Astrocyte (in vitro differentiated cells and primary cell): ENCODE data around the gene NPW. TPM values are rescaled to one million over a fixed set of nuclear protein-coding genes. Genes with fewer than 3 reads are reported as not detected.

ENCODE experiments used
- DNase-seq: peaks from one replicate; pipeline ENCODE4 v3.0.0-alpha.2; 2010; ENCODE audit warnings: low read depth
- FAIRE-seq: peaks from 2 replicates; lab custom pipeline; 2011; peaks lifted over from hg19 to GRCh38; lab: Jason Lieb, UNC
- H2AFZ ChIP-seq: 2 replicates; pipeline ENCODE4 v1.6.0; 2012; ENCODE audit warnings: low read depth, low read length, inconsistent platforms
- H3K27ac ChIP-seq: 2 replicates; pipeline ENCODE4 v1.5.1; 2011; ENCODE audit warnings: low read depth, low read length, inconsistent platforms
- H3K27me3 ChIP-seq: 2 replicates; pipeline ENCODE4 v1.6.0; 2011; ENCODE audit warnings: low read length, inconsistent platforms; ENCODE audit not compliant: insufficient read depth
- H3K36me3 ChIP-seq: 2 replicates; pipeline ENCODE4 v1.5.1; 2011; ENCODE audit warnings: low read length, inconsistent platforms; ENCODE audit not compliant: insufficient read depth
- H3K4me1 ChIP-seq: 2 replicates; pipeline ENCODE4 v1.5.1; 2011; ENCODE audit warnings: low read length, inconsistent platforms; ENCODE audit not compliant: insufficient read depth
- H3K4me2 ChIP-seq: 2 replicates; pipeline ENCODE4 v1.6.0; 2012; ENCODE audit warnings: low read length, inconsistent platforms
- H3K4me3 ChIP-seq: 2 replicates; pipeline ENCODE4 v1.5.1; 2011; ENCODE audit warnings: low read depth, mild to moderate bottlenecking, low read length, inconsistent platforms; ENCODE audit not compliant: insufficient read depth
- H3K79me2 ChIP-seq: 2 replicates; pipeline ENCODE4 v1.6.0; 2012; ENCODE audit warnings: mild to moderate bottlenecking, low read length, inconsistent platforms; ENCODE audit not compliant: insufficient read depth
- H3K9ac ChIP-seq: 2 replicates; pipeline ENCODE4 v1.6.0; 2012; ENCODE audit warnings: mild to moderate bottlenecking, low read length, inconsistent platforms
- H3K9me3 ChIP-seq: 2 replicates; pipeline ENCODE4 v1.5.1; 2012; ENCODE audit warnings: low read depth, mild to moderate bottlenecking, low read length, inconsistent platforms; ENCODE audit not compliant: insufficient read depth
- H4K20me1 ChIP-seq: 2 replicates; pipeline ENCODE4 v1.6.0; 2012; ENCODE audit warnings: low read length, inconsistent platforms; ENCODE audit not compliant: insufficient read depth
- H3K27ac Mint-ChIP-seq: one replicate; pipeline ENCODE4 v1.8.0; 2021; ENCODE audit warnings: mild to moderate bottlenecking, mixed read lengths; ENCODE audit not compliant: unreplicated experiment
- H3K27me3 Mint-ChIP-seq: one replicate; pipeline ENCODE4 v1.8.0; 2021; ENCODE audit warnings: low read depth, mixed read lengths; ENCODE audit not compliant: unreplicated experiment
- H3K36me3 Mint-ChIP-seq: one replicate; pipeline ENCODE4 v1.8.0; 2021; ENCODE audit warnings: low read depth, mixed read lengths; ENCODE audit not compliant: unreplicated experiment
- H3K4me1 Mint-ChIP-seq: one replicate; pipeline ENCODE4 v1.8.0; 2021; ENCODE audit warnings: low read depth, mixed read lengths; ENCODE audit not compliant: unreplicated experiment
- H3K4me3 Mint-ChIP-seq: one replicate; pipeline ENCODE4 v1.8.0; 2021; ENCODE audit warnings: mild to moderate bottlenecking, moderate library complexity, mixed read lengths; ENCODE audit not compliant: unreplicated experiment
- H3K9me3 Mint-ChIP-seq: one replicate; pipeline ENCODE4 v1.8.0; 2021; ENCODE audit warnings: mild to moderate bottlenecking, mixed read lengths; ENCODE audit not compliant: unreplicated experiment
- EZH2 ChIP-seq: IDR thresholded peaks from 2 replicates; pipeline ENCODE4 v1.6.1; 2012; ENCODE audit warnings: mild to moderate bottlenecking, low read length, inconsistent platforms; ENCODE audit not compliant: insufficient read depth
- total RNA-seq: library from RNA; stranded (reverse); gene quantifications from 2 replicates; pipeline ENCODE4 v1.2.1, GENCODE V29; 2021
- TF ChIP-seq, protein P1 (sequence below): IDR thresholded peaks from 2 replicates; pipeline ENCODE4 v1.5.1; 2011; ENCODE audit warnings: low read depth, mild to moderate bottlenecking, inconsistent platforms, low read length, moderate library complexity; ENCODE audit not compliant: insufficient read depth

The NPW gene
- total RNA-seq, 1 donor from 2014 or later: 2.1 TPM

DNA sequence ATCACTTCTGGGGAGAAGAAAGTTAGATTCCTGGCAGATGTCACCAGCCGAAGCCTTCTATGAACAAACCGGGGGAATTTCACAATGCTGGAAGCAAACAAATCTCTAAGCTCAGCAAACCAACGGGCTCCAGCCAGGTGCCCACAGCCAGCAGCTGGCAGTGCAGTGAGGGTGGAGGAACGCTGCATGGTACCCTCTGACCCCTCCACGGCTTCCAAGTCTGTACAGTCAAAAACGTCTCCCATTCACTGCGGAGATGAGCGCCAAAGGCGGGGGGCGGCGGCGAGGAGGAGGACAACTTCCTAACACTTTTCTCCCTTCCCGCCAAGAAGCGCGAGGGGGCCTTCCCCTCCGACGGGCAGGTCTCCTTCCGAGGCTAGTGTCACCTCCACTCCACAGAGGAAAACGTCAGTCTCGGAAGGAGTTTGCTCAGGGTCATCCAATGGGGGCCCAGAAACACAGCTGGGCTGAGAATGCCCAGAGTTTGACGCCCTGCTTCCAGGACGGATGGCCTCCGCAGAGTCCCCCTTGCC is 10.9 kb upstream of the NPW start:
- no peak for DNase-seq
- Histone ChIP-seq H3K4me3 (peak overlapping the region; percentile 88), H3K4me1 (peaks cover 41% of the 10 kb centered on the region), H3K36me3 (no peaks in the 10 kb centered on the region), H3K27ac (peak overlapping the region; percentile 77), H3K4me2 (peak overlapping the region; percentile 100), H4K20me1 (peaks cover 54% of the 10 kb centered on the region), H3K79me2 (peaks cover 68% of the 10 kb centered on the region), H3K9ac (peak overlapping the region; percentile 94), H2AFZ (no peak overlapping the region), H3K27me3 (no peaks in the 10 kb centered on the region), H3K9me3 (no peaks in the 10 kb centered on the region)
- Mint-ChIP-seq H3K27ac (peak overlapping the region; percentile 74), H3K4me1 (peaks cover 18% of the 10 kb centered on the region), H3K36me3 (peaks cover 4% of the 10 kb centered on the region), H3K9me3 (no peaks in the 10 kb centered on the region), H3K27me3 (no peaks in the 10 kb centered on the region), H3K4me3 (peak overlapping the region; percentile 90)
- no peak for FAIRE-seq
- TF ChIP-seq EZH2: no peak
- TF ChIP-seq, protein P1, sequence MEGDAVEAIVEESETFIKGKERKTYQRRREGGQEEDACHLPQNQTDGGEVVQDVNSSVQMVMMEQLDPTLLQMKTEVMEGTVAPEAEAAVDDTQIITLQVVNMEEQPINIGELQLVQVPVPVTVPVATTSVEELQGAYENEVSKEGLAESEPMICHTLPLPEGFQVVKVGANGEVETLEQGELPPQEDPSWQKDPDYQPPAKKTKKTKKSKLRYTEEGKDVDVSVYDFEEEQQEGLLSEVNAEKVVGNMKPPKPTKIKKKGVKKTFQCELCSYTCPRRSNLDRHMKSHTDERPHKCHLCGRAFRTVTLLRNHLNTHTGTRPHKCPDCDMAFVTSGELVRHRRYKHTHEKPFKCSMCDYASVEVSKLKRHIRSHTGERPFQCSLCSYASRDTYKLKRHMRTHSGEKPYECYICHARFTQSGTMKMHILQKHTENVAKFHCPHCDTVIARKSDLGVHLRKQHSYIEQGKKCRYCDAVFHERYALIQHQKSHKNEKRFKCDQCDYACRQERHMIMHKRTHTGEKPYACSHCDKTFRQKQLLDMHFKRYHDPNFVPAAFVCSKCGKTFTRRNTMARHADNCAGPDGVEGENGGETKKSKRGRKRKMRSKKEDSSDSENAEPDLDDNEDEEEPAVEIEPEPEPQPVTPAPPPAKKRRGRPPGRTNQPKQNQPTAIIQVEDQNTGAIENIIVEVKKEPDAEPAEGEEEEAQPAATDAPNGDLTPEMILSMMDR: no peak

DNA sequence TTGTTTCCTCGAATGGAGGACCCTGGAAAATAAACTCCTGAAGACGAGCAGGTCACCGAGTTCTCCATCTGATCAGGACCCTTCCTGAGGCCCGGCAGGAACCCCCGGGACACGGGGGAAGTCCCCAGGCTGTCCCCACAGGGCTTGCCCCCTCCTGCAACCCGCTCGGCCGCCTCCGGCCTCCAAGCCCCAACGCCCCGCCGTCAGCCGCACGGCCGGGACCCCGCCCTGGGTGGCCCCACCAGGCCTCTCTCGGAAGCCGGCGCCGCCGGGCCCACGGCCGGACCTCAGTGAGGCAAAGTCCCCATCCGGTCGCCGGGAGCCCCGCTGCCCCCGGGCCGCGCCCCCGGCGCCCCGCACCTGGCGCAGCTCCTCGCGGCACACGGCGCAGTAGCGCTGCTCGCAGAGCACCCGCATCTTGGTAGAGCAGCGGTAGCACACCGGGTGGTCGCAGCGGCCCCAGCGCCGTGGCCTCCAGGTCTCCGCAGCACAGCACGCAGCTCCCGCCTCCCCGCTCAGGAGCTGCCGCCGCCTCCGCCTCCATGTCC is 10.3 kb upstream of the NPW start:
- FAIRE-seq (no peak), DNase-seq (no peak)
- peak overlapping the region; percentile 90 for H3K4me3 Mint-ChIP-seq
- Histone ChIP-seq H3K27me3 (no peaks in the 10 kb centered on the region), H3K4me1 (peaks cover 37% of the 10 kb centered on the region), H3K9me3 (no peaks in the 10 kb centered on the region), H3K4me3 (peak overlapping the region; percentile 88), H4K20me1 (peaks cover 49% of the 10 kb centered on the region), H3K4me2 (peak overlapping the region; percentile 100), H3K79me2 (peaks cover 63% of the 10 kb centered on the region), H3K27ac (peak overlapping the region; percentile 77), H2AFZ (no peak overlapping the region), H3K9ac (peak overlapping the region; percentile 94), H3K36me3 (no peaks in the 10 kb centered on the region)
- peaks cover 18% of the 10 kb centered on the region for H3K4me1 Mint-ChIP-seq
- peak overlapping the region; percentile 74 for H3K27ac Mint-ChIP-seq
- H3K9me3 Mint-ChIP-seq: no peaks in the 10 kb centered on the region
- H3K27me3 Mint-ChIP-seq: no peaks in the 10 kb centered on the region
- peaks cover 4% of the 10 kb centered on the region for H3K36me3 Mint-ChIP-seq
- TF ChIP-seq, protein P1: no peak
- TF ChIP-seq EZH2: no peak
